H54 (cell line): ENCODE data around the gene CACUL1.
"Not testable (repeated sequence)": the region's sequence is repeated elsewhere in the genome, so short reads cannot be mapped to it uniquely, and the experiment has no call there.

ENCODE experiments used
- DNase-seq: peaks from one replicate; pipeline ENCODE4 v3.0.0; 2011; ENCODE audit warnings: low spot score, mixed read lengths; ENCODE audit not compliant: insufficient read length
- FAIRE-seq: peaks from 3 replicates; lab custom pipeline; 2011; peaks lifted over from hg19 to GRCh38; lab: Jason Lieb, UNC
- POLR2A ChIP-seq: IDR thresholded peaks from 2 replicates; pipeline ENCODE4 v1.6.1; 2011; ENCODE audit warnings: low read depth, mild to moderate bottlenecking, low read length

The CACUL1 gene

DNA sequence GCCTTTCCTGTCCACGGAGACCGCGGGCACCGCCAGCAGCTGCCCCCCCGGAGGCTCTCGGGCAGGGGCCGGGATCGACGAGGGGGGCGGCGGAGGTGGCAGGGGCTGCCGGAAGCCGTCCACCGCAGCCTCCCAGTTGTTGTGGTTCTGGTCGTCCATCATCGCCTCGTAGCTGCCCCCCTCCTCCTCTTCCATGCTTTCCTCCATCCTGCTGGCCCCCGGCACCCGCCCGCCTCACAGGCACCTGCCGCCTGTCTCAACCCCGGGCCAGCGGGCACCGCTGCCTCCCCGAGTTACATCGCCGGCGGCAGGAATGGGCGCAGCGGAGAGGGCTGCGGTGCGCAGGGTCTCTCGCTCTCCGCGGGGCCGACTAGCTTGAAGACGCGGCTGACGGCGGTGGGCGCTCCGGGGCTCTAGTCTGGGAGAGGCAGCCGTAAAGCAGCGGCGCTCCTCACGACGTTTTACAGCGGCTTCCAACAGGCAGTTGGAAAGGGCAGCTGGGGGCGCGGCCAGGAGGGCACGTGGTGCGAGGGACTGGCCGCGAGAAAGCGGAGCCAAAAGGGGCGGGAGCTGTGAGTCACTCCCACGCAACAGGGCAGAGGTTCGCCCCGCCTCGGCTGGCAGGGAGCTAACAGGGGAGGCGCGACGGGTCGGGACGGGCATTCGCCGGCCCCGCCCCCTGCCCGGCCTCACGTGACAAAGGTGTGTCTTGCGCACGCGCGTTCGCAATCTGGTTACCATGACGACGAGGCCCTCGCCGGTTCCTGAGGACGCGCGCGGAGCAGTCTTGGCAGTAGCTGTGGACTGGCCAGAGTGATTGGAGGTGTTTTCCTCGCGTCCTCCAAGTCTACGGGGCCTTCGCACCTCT is at the start of gene CACUL1:
TSS of gene CACUL1 (minus strand) at position 415 of the 868 bp plus-strand sequence. CDS start at position 207, 208 bp downstream.
- FAIRE-seq (peak; percentile 86), DNase-seq (peak; percentile 88)
- TF ChIP-seq POLR2A: peak; percentile 72

DNA sequence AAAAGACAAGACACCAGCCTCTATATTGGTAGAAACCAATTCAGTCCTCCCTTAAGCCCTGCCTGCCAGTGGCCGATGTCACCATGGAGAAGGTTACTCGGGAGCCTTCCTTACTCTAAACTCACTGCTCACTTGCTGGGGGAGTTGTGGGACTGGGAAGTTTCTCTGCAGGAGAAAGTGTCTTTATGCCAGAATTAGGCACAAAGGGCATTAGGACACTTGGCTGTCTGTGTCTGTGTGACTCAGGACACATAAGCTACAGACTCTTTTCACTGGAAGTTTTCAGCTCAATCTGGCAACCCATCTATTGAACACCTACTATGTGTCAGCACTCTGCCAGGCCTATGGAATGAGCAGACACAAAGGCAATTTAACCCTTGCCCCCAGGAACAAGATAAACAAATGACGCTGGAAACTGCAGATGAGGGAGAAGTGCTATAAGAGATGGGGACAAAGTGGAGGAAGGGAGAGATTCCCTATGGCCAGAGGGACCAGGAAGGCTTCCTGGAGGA is 49.5 kb upstream of the CACUL1 start:
- no peak for TF ChIP-seq POLR2A
- DNase-seq (no peak), FAIRE-seq (no peak)

DNA sequence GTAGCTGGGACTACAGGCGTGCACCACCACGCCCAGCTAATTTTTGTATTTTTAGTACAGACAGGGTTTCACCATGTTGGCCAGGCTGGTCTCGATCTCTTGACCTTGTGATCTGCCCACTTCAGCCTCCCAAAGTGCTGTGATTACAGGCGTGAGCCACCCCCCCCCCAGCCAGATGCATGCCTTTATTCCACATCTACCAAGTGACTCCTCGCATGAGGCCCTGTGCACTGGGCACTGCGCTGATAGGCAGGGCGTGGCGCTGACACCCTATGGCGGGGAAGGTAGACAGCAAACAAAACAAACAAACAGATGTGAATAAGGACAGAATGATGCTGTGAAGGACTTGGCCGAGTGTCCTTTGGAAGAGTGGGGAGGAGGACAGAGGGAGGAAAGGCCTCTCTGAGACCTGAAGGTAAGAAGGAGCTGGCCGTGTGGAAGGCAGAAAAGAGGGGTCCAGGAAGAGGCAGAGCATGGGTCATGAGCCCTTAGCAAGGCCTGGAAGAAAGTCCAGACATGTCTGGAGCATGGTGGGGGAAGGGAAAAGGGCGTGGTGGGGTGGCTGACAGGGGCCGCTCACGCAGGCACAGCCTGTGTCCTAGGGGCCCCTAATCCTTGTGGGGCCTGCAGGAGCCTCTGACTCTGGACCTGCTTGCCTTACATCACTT is 47.5 kb upstream of the CACUL1 start:
- FAIRE-seq: no peak
- no peak for DNase-seq
- TF ChIP-seq POLR2A: no peak

- DNase-seq: no peak
Observed at GRCh38 chr10:118800920-118801319, 46.1 kb upstream of the CACUL1 start.

DNA sequence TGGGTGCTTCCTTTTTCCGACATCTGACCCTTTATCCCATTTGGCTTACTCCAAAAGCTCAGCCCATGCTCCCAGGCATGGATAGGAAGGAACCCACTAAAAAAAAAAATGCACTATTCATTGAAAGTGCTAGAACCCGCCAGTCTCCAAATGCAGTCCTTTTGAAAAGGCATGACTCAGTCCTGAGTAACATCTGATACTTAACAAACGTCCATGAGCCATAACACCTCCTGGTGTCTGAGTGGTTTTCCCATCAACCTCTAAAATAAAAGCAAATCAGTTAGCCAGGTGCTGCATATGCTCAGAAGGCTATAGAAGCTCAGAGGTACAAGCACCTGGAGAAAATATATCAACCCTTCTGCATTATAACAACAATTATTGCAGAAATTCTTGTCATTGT is 45.0 kb upstream of the CACUL1 start:
- FAIRE-seq: peak; percentile 20
- DNase-seq: peak; percentile 38
- TF ChIP-seq POLR2A: no peak

More at GRCh38 chr10:118800920-118801319, 46.1 kb upstream of the CACUL1 start:
- no peak for FAIRE-seq
- no peak for TF ChIP-seq POLR2A

DNA sequence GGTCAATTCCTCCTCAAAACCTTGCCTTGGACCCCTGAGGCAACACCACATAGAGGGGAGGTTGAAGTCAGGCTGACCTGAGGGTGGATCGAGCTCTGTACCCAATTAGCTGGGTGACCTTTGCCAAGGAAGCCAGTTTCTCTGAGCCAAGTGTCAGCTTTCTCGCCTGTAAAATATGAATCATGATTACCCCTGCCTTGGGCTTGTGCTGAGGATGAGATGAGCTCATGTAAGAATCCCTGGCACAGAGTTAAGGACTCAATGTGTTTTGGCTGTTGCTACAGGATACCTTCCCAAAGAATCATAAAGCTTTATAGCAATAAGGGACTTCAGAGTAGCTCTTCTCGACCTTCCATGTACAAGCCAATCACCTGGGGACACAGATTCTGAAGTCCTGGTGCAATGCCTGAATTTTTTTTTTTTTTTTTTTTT is 43.5 kb upstream of the CACUL1 start:
- no peak for TF ChIP-seq POLR2A
- DNase-seq (peak; percentile 81), FAIRE-seq (peak; percentile 23)

DNA sequence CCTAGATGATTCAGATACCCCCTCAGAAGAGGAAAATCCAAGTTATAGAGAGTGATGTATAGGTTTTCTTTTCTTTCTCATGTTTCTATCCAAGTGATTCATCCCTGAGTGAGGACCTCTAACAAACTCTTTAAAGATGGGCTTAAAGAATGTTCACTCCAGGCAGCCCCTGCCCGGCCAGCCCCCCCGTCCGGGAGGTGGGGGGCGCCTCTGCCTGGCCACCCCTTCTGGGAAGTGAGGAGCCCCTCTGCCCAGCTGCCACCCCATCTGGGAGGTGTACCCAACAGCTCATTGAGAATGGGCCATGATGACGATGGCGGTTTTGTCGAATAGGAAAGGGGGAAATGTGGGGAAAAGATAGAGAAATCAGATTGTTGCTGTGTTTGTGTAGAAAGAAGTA is 40.2 kb upstream of the CACUL1 start:
- FAIRE-seq: not testable (repeated sequence)

GRCh38 chr10:118793545-118793944 is 38.8 kb upstream of the CACUL1 start:
- FAIRE-seq: no peak
- no peak for TF ChIP-seq POLR2A
- DNase-seq: no peak

More for the DNA sequence above, 40.2 kb upstream of the CACUL1 start:
- not testable (repeated sequence) for DNase-seq

GRCh38 chr10:118792526-118792925 is 37.8 kb upstream of the CACUL1 start:
- TF ChIP-seq POLR2A: no peak
- DNase-seq (no peak), FAIRE-seq (peak; percentile 27)

DNA sequence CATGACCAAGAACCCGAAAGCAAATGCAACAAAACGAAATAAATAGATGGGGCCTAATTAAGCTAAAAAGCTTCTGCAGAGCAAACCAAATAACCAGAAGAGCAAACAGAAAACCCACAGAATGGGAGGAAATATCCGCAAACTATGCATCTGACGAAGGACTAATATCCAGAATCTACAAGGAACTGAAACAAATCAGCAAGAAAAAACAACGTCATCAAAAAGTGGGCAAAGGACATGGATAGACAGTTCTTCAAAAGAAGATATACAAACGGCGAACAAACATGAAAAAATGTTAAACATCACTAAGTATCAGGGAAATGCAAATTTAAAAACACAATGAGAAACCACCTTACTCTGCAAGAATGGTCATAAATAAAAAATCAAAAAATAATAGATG is 35.3 kb upstream of the CACUL1 start:
- FAIRE-seq (no peak), DNase-seq (no peak)
- no peak for TF ChIP-seq POLR2A

GRCh38 chr10:118785551-118785950 is 30.8 kb upstream of the CACUL1 start:
- no peak for DNase-seq
- TF ChIP-seq POLR2A: no peak
- FAIRE-seq: no peak

GRCh38 chr10:118783776-118784545 is 29.2 kb upstream of the CACUL1 start:
- no peak for DNase-seq
- no peak for FAIRE-seq
- no peak for TF ChIP-seq POLR2A

- not testable (repeated sequence) for DNase-seq, FAIRE-seq
Observed at GRCh38 chr10:118782916-118783465, 28.2 kb upstream of the CACUL1 start.
